Activated CD4-positive, alpha-beta T cell treated with anti-CD3 and anti-CD28 coated beads for 48 hours (primary cell): ENCODE data around the gene GNB1.
A peak's percentile ranks its signal among the peaks of the same experiment; 100 is the strongest.
"Not testable (repeated sequence)": the region's sequence is repeated elsewhere in the genome, so short reads cannot be mapped to it uniquely, and the experiment has no call there.

Experiments
- DNase-seq: peaks from one replicate; pipeline ENCODE4 v3.0.0-alpha.2; 2020

Gene GNB1

GRCh38 chr1:1758692-1759455 is 132.0 kb downstream of the GNB1 start:
- DNase-seq = no peak

- no peak for DNase-seq
These were observed 132.7 kb downstream of the GNB1 start for GRCh38 chr1:1758059-1758621.

- no peak for DNase-seq
These were observed 133.3 kb downstream of the GNB1 start for GRCh38 chr1:1757422-1758058.

- no peak for DNase-seq
These were observed 134.0 kb downstream of the GNB1 start for GRCh38 chr1:1756661-1757421.

GRCh38 chr1:1755852-1756251 is 135.0 kb downstream of the GNB1 start:
- no peak for DNase-seq

- DNase-seq = no peak
These were observed 135.5 kb downstream of the GNB1 start for GRCh38 chr1:1755426-1755825.

GRCh38 chr1:1754051-1754815 is 136.7 kb downstream of the GNB1 start:
- no peak for DNase-seq

GRCh38 chr1:1753607-1754005 is 137.3 kb downstream of the GNB1 start:
- no peak for DNase-seq

GRCh38 chr1:1752636-1753606 is 138.0 kb downstream of the GNB1 start:
- DNase-seq = no peak

GRCh38 chr1:1752190-1752589 is 138.7 kb downstream of the GNB1 start:
- no peak for DNase-seq

GRCh38 chr1:1749941-1750340 is 140.9 kb downstream of the GNB1 start:
- not testable (repeated sequence) for DNase-seq

GRCh38 chr1:1748686-1749321 is 142.1 kb downstream of the GNB1 start:
- DNase-seq = no peak

- not testable (repeated sequence) for DNase-seq
These were observed 144.3 kb downstream of the GNB1 start for GRCh38 chr1:1746566-1746909.

GRCh38 chr1:1745651-1746565 is 145.0 kb downstream of the GNB1 start:
- DNase-seq = peak; percentile 92

GRCh38 chr1:1742529-1742928 is 148.4 kb downstream of the GNB1 start:
- DNase-seq = not testable (repeated sequence)

GRCh38 chr1:1741013-1741412 is 149.9 kb downstream of the GNB1 start:
- DNase-seq = not testable (repeated sequence)

- DNase-seq = not testable (repeated sequence)
These were observed 152.0 kb downstream of the GNB1 start for GRCh38 chr1:1738799-1739337.

- not testable (repeated sequence) for DNase-seq
These were observed 153.0 kb downstream of the GNB1 start for GRCh38 chr1:1737675-1738590.
